OCI-LY7 (cell line): ENCODE data around the gene RMND1. TPM values are rescaled to one million over a fixed set of nuclear protein-coding genes. Genes with fewer than 3 reads are reported as not detected.

Experiments used
- BruUV-seq: library from RNA; stranded (reverse); fragments of 400-500 nt; replicated peaks from 2 replicates; lab custom pipeline; 2021; lab: Mats Ljungman, UMichigan
- CTCF ChIA-PET: fragments of 300-600 bp; sonication (Branson Sonifier 250); formaldehyde crosslinking; loops from one replicate; lab custom pipeline; 2022; ENCODE audit warnings: antibody characterized with exemption; ENCODE audit not compliant: unreplicated experiment; lab: Charles Lee
- POLR2A ChIA-PET: fragments of 300-600 bp; sonication (Branson Sonifier 250); formaldehyde crosslinking; loops from one replicate; lab custom pipeline; 2022; ENCODE audit warnings: antibody characterized with exemption; lab: Charles Lee
- DNase-seq: peaks from one replicate; pipeline ENCODE4 v3.0.0-alpha.2; 2015; ENCODE audit warnings: low spot score
- H2AFZ ChIP-seq: fragments of 200-600 bp; sonication (generic), shearing (Covaris generic); 2 replicates; pipeline ENCODE4 v1.6.1; 2014; ENCODE audit warnings: mild to moderate bottlenecking, antibody characterized with exemption, low read length, moderate library complexity
- H3K27ac ChIP-seq: fragments of 200-600 bp; sonication (generic); 2 replicates; pipeline ENCODE4 v1.5.1; 2014; ENCODE audit warnings: mixed run types, low read depth, mild to moderate bottlenecking, moderate library complexity, low read length, inconsistent platforms; ENCODE audit not compliant: poor library complexity, severe bottlenecking
- H3K36me3 ChIP-seq: fragments of 200-600 bp; sonication (generic); 2 replicates; pipeline ENCODE4 v1.6.1; 2014; ENCODE audit warnings: mild to moderate bottlenecking, antibody characterized with exemption, low read length, moderate library complexity, mixed read lengths; ENCODE audit not compliant: insufficient read depth
- H3K4me1 ChIP-seq: fragments of 200-600 bp; sonication (generic); 2 replicates; pipeline ENCODE4 v1.5.1; 2014; ENCODE audit warnings: mild to moderate bottlenecking, low read length; ENCODE audit not compliant: insufficient read depth, poor library complexity, severe bottlenecking
- H3K4me2 ChIP-seq: fragments of 200-600 bp; sonication (generic); 2 replicates; pipeline ENCODE4 v1.6.1; 2014; ENCODE audit warnings: mild to moderate bottlenecking, low read length
- H3K4me3 ChIP-seq: fragments of 200-600 bp; sonication (generic); 2 replicates; pipeline ENCODE4 v1.5.1; 2014; ENCODE audit warnings: mild to moderate bottlenecking, low read depth, low read length; ENCODE audit not compliant: poor library complexity, severe bottlenecking
- H3K79me2 ChIP-seq: fragments of 200-600 bp; sonication (generic); 2 replicates; pipeline ENCODE4 v1.6.1; 2016; ENCODE audit warnings: low read depth, mild to moderate bottlenecking, low read length, moderate library complexity, mixed read lengths; ENCODE audit not compliant: insufficient read depth
- H3K9me2 ChIP-seq: fragments of 200-600 bp; sonication (generic); 2 replicates; pipeline ENCODE4 v1.6.1; 2016; ENCODE audit warnings: mild to moderate bottlenecking, low read length, mixed read lengths; ENCODE audit not compliant: insufficient read depth
- H3K9me3 ChIP-seq: fragments of 200-600 bp; sonication (generic); 2 replicates; pipeline ENCODE4 v1.6.1; 2014; ENCODE audit warnings: mild to moderate bottlenecking, mixed run types, low read length, mixed read lengths
- H4K20me1 ChIP-seq: fragments of 200-600 bp; sonication (generic); 2 replicates; pipeline ENCODE4 v1.6.1; 2014; ENCODE audit warnings: mild to moderate bottlenecking, antibody characterized with exemption, low read length, moderate library complexity, mixed read lengths; ENCODE audit not compliant: insufficient read depth
- CTCF ChIP-seq: fragments of 200-600 bp; sonication (generic); conservative IDR thresholded peaks from 2 replicates; pipeline ENCODE4 v1.5.1; 2014; ENCODE audit warnings: mild to moderate bottlenecking, antibody characterized with exemption, low read length, moderate library complexity, mixed read lengths
- EZH2phosphoT487 ChIP-seq: fragments of 200-600 bp; sonication (generic); IDR thresholded peaks from 2 replicates; pipeline ENCODE4 v1.6.1; 2018; ENCODE audit warnings: low read depth, borderline replicate concordance, mild to moderate bottlenecking, mixed run types, antibody characterized with exemption, low read length, moderate library complexity, mixed read lengths
- intact Hi-C: fragments of 100-400 bp; cut with micrococcal nuclease; formaldehyde crosslinking; loops from one replicate; pipeline ENCODE4 v1.10.0; 2022; ENCODE audit not compliant: unreplicated experiment
- total RNA-seq, 2 experiments: library from RNA; depleted of rRNA in 1 of 2; stranded (reverse); fragments of >200 nt in 1 of 2; shearing (Covaris generic) in 1 of 2; gene quantifications; 2 replicates each; pipeline ENCODE4 v1.2.3, GENCODE V29; 2014 to 2022

RMND1 gene
- total RNA-seq, 2 experiments from 2014 or later: 21.2 to 22.3 TPM

GRCh38 chr6:151445482-151445881, 6.4 kb downstream of the RMND1 start:
- no peak overlapping the region for H3K4me2 ChIP-seq
- no TSS peak for BruUV-seq
- 0 out of 2 replicates have a peak, but pooled peaks cover 5% of the 10 kb centered on the region for H4K20me1 ChIP-seq
- peaks cover 32% of the 10 kb centered on the region; the same call in 1 of the 2 replicates for H3K79me2 ChIP-seq
- ChIA-PET POLR2A (interaction anchor here (1.2 kb wide), 1 partner anchor 11 kb away, joined by 4 read pairs; no protein-coding TSS in a partner anchor), CTCF (no interaction called here)
- no peaks in the 10 kb centered on the region for H3K9me2 ChIP-seq
- H3K9me3 ChIP-seq: no peaks in the 10 kb centered on the region
- intact Hi-C loops: no loop called here
- no peak overlapping the region for H2AFZ ChIP-seq
- no peak overlapping the region for H3K27ac ChIP-seq
- no peak overlapping the region for H3K4me3 ChIP-seq
- H3K4me1 ChIP-seq: no peaks in the 10 kb centered on the region
- TF ChIP-seq EZH2phosphoT487 (no peak), CTCF (no peak)
- H3K36me3 ChIP-seq: peaks cover 34% of the 10 kb centered on the region
- DNase-seq: no peak

- CTCF ChIA-PET: no interaction called here
- Histone ChIP-seq H3K4me3 (no peak overlapping the region), H3K9me2 (no peaks in the 10 kb centered on the region), H3K9me3 (no peaks in the 10 kb centered on the region), H3K79me2 (peaks cover 40% of the 10 kb centered on the region), H3K4me2 (no peak overlapping the region), H3K27ac (no peak overlapping the region), H3K4me1 (no peaks in the 10 kb centered on the region), H3K36me3 (peaks cover 40% of the 10 kb centered on the region), H2AFZ (no peak overlapping the region), H4K20me1 (0 out of 2 replicates have a peak, but pooled peaks cover 5% of the 10 kb centered on the region)
- no peak for DNase-seq
- POLR2A ChIA-PET: no interaction called here
- TF ChIP-seq EZH2phosphoT487 (no peak), CTCF (no peak)
- BruUV-seq: no TSS peak
- intact Hi-C loops: no loop called here
Measured at GRCh38 chr6:151443911-151444621, 7.9 kb downstream of the RMND1 start.

GRCh38 chr6:151443454-151443853, 8.5 kb downstream of the RMND1 start:
- TF ChIP-seq EZH2phosphoT487: no peak
- TF ChIP-seq CTCF: no peak
- CTCF ChIA-PET: no interaction called here
- H3K36me3 ChIP-seq: peaks cover 46% of the 10 kb centered on the region
- POLR2A ChIA-PET: interaction anchor here (0.6 kb wide), 1 partner anchor 8 kb away, joined by 3 read pairs; no protein-coding TSS in a partner anchor
- H3K9me2 ChIP-seq: no peaks in the 10 kb centered on the region
- no peak overlapping the region for H2AFZ ChIP-seq
- no peak overlapping the region for H3K4me2 ChIP-seq
- intact Hi-C loops: no loop called here
- DNase-seq: no peak
- H3K4me3 ChIP-seq: no peak overlapping the region
- H3K4me1 ChIP-seq: no peaks in the 10 kb centered on the region
- H3K27ac ChIP-seq: no peak overlapping the region
- H4K20me1 ChIP-seq: 0 out of 2 replicates have a peak, but pooled peaks cover 5% of the 10 kb centered on the region
- H3K9me3 ChIP-seq: no peaks in the 10 kb centered on the region
- H3K79me2 ChIP-seq: peaks cover 45% of the 10 kb centered on the region
- no TSS peak for BruUV-seq
